Heart left ventricle (tissue), 13 donors: ENCODE measurements around the gene TLCD3A.

ENCODE experiments used
- CTCF ChIP-seq, 12 donors: fragments of 200-600 bp; sonication (generic) in 4 of 12; IDR thresholded peaks; one replicate each; pipeline versions ENCODE4 v1.5.0 to v1.8.0; 2018 to 2022; ENCODE audit warnings: antibody characterized with exemption in 12 of 12, mild to moderate bottlenecking in 5 of 12
- POLR2A ChIP-seq, 2 donors: fragments of 450-650 bp; IDR thresholded peaks; one replicate each; pipeline ENCODE4 v1.6.1; 2017; ENCODE audit warnings: antibody characterized with exemption in 2 of 2, mild to moderate bottlenecking in 2 of 2, moderate library complexity in 2 of 2
- donor health status: ischemic (EF 13 %, LVEDD 7.1; RV severe dilation, severe dysfunction).
- donor health status: DM: no; HTN: yes; CAD: no.
- donor health status: DM: no; HTN: no; CAD: no.
- donor health status: ischemic (EF 25% LVEDD 6.9; RV normal size, moderate dysfunction).
- donor health status: ischemic (EF 25% LVEDD 5.7; RV mildly dilated, moderate dysfunction).
- donor health status: ischemic (EF 35%, LVEDD 5.7; RV mildly dilated, moderate dysfunction).
- donor health status: nonischemic (EF 11% LVEDD 7.7; RV severe dilation, severe dysfunction).
- donor health status: DM: yes; HTN: yes; CAD: no.
- donor health status: PGD.
- donor health status: ischemic (EF 29% LVEDD 5.4; RV normal size, mild dysfunction).
- donor health status: nonischemic (EF 23%, LVEDD 6.1; RV moderate dilation, normal function).

GRCh38 chr17:789160-789840, 56.9 kb downstream of the TLCD3A start:
- TF ChIP-seq CTCF (IDR thresholded peaks at IDR 0.05) (no peak), POLR2A (IDR thresholded peaks at IDR 0.05) (no peak)
